ENCODE results near the gene SCTR. TPM values are rescaled to one million over a fixed set of nuclear protein-coding genes. Genes with fewer than 3 reads are reported as not detected.

SCTR gene
- total RNA-seq, 1 experiment from 2014 or later: not detected

GRCh38 chr2:119442850-119443249 is 81.4 kb downstream of the SCTR start:
- H3K27me3 Mint-ChIP-seq (ENCODE audit: low read depth): peaks cover 11% of the 10 kb centered on the region

GRCh38 chr2:119442226-119442619 is 82.1 kb downstream of the SCTR start:
- no peak overlapping the region for H3K4me3 Mint-ChIP-seq
- H3K27me3 Mint-ChIP-seq (ENCODE audit: low read depth): peaks cover 5% of the 10 kb centered on the region; the same call in 1 of the 2 replicates
- POLR2A ChIA-PET: no interaction called here
- TF ChIP-seq CREM (CRISPR knock-in tag; IDR thresholded peaks at IDR 0.05): no peak
- no peak for TF ChIP-seq SP1 (CRISPR knock-in tag; conservative IDR thresholded peaks at IDR 0.05)
- TF ChIP-seq, protein P1, sequence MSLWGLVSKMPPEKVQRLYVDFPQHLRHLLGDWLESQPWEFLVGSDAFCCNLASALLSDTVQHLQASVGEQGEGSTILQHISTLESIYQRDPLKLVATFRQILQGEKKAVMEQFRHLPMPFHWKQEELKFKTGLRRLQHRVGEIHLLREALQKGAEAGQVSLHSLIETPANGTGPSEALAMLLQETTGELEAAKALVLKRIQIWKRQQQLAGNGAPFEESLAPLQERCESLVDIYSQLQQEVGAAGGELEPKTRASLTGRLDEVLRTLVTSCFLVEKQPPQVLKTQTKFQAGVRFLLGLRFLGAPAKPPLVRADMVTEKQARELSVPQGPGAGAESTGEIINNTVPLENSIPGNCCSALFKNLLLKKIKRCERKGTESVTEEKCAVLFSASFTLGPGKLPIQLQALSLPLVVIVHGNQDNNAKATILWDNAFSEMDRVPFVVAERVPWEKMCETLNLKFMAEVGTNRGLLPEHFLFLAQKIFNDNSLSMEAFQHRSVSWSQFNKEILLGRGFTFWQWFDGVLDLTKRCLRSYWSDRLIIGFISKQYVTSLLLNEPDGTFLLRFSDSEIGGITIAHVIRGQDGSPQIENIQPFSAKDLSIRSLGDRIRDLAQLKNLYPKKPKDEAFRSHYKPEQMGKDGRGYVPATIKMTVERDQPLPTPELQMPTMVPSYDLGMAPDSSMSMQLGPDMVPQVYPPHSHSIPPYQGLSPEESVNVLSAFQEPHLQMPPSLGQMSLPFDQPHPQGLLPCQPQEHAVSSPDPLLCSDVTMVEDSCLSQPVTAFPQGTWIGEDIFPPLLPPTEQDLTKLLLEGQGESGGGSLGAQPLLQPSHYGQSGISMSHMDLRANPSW (CRISPR knock-in tag; conservative IDR thresholded peaks at IDR 0.05; ENCODE audit: low read depth): no peak
- TF ChIP-seq MYBL2 (CRISPR knock-in tag; IDR thresholded peaks at IDR 0.05): no peak
- TF ChIP-seq, protein P2, sequence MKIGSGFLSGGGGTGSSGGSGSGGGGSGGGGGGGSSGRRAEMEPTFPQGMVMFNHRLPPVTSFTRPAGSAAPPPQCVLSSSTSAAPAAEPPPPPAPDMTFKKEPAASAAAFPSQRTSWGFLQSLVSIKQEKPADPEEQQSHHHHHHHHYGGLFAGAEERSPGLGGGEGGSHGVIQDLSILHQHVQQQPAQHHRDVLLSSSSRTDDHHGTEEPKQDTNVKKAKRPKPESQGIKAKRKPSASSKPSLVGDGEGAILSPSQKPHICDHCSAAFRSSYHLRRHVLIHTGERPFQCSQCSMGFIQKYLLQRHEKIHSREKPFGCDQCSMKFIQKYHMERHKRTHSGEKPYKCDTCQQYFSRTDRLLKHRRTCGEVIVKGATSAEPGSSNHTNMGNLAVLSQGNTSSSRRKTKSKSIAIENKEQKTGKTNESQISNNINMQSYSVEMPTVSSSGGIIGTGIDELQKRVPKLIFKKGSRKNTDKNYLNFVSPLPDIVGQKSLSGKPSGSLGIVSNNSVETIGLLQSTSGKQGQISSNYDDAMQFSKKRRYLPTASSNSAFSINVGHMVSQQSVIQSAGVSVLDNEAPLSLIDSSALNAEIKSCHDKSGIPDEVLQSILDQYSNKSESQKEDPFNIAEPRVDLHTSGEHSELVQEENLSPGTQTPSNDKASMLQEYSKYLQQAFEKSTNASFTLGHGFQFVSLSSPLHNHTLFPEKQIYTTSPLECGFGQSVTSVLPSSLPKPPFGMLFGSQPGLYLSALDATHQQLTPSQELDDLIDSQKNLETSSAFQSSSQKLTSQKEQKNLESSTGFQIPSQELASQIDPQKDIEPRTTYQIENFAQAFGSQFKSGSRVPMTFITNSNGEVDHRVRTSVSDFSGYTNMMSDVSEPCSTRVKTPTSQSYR (CRISPR knock-in tag; IDR thresholded peaks at IDR 0.05): no peak
- TF ChIP-seq PRDM15 (CRISPR knock-in tag; IDR thresholded peaks at IDR 0.05): no peak
- TF ChIP-seq RELA (CRISPR knock-in tag; IDR thresholded peaks at IDR 0.05; ENCODE audit: borderline replicate concordance): no peak
- no peak for TF ChIP-seq ZNF396 (CRISPR knock-in tag; IDR thresholded peaks at IDR 0.05; ENCODE audit: borderline replicate concordance)
- TF ChIP-seq, protein P3, sequence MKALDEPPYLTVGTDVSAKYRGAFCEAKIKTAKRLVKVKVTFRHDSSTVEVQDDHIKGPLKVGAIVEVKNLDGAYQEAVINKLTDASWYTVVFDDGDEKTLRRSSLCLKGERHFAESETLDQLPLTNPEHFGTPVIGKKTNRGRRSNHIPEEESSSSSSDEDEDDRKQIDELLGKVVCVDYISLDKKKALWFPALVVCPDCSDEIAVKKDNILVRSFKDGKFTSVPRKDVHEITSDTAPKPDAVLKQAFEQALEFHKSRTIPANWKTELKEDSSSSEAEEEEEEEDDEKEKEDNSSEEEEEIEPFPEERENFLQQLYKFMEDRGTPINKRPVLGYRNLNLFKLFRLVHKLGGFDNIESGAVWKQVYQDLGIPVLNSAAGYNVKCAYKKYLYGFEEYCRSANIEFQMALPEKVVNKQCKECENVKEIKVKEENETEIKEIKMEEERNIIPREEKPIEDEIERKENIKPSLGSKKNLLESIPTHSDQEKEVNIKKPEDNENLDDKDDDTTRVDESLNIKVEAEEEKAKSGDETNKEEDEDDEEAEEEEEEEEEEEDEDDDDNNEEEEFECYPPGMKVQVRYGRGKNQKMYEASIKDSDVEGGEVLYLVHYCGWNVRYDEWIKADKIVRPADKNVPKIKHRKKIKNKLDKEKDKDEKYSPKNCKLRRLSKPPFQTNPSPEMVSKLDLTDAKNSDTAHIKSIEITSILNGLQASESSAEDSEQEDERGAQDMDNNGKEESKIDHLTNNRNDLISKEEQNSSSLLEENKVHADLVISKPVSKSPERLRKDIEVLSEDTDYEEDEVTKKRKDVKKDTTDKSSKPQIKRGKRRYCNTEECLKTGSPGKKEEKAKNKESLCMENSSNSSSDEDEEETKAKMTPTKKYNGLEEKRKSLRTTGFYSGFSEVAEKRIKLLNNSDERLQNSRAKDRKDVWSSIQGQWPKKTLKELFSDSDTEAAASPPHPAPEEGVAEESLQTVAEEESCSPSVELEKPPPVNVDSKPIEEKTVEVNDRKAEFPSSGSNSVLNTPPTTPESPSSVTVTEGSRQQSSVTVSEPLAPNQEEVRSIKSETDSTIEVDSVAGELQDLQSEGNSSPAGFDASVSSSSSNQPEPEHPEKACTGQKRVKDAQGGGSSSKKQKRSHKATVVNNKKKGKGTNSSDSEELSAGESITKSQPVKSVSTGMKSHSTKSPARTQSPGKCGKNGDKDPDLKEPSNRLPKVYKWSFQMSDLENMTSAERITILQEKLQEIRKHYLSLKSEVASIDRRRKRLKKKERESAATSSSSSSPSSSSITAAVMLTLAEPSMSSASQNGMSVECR (CRISPR knock-in tag; IDR thresholded peaks at IDR 0.05; ENCODE audit: borderline replicate concordance): no peak
- CTCF ChIA-PET: interaction anchor here (0.6 to 2.8 kb wide), 4 partner anchors 11 to 52 kb away, joined by 3 to 16 read pairs (median 4); partner anchors contain the start of gene TMEM37
- H3K36me3 Mint-ChIP-seq: 0 out of 2 replicates have a peak, but pooled peaks cover 4% of the 10 kb centered on the region
- no peak for DNase-seq (ENCODE audit: low spot score)
- no peaks in the 10 kb centered on the region for H3K9me3 Mint-ChIP-seq
- peaks cover 15% of the 10 kb centered on the region for H3K4me1 Mint-ChIP-seq
- H3K27ac Mint-ChIP-seq: peak overlapping the region; percentile 43; the same call in 1 of the 2 replicates
- no peak for ATAC-seq

More at GRCh38 chr2:119442850-119443249, 81.4 kb downstream of the SCTR start:
- Mint-ChIP-seq H3K27ac (no peak overlapping the region), H3K4me3 (no peak overlapping the region), H3K4me1 (peaks cover 15% of the 10 kb centered on the region), H3K9me3 (no peaks in the 10 kb centered on the region), H3K36me3 (0 out of 2 replicates have a peak, but pooled peaks cover 3% of the 10 kb centered on the region)
- CTCF ChIA-PET: interaction anchor here (0.6 to 2.8 kb wide), 2 partner anchors 23 to 34 kb away, joined by 3 to 16 read pairs; no protein-coding TSS in a partner anchor
- no peak for ATAC-seq
- TF ChIP-seq NFYB (CRISPR knock-in tag; conservative IDR thresholded peaks at IDR 0.05; ENCODE audit: low read depth) (no peak), JUN (CRISPR knock-in tag; IDR thresholded peaks at IDR 0.05) (no peak), CDX4 (CRISPR knock-in tag; IDR thresholded peaks at IDR 0.05; ENCODE audit: borderline replicate concordance) (no peak)
- TF ChIP-seq, protein P1 (CRISPR knock-in tag; conservative IDR thresholded peaks at IDR 0.05; ENCODE audit: low read depth): no peak
- POLR2A ChIA-PET: no interaction called here
- DNase-seq (ENCODE audit: low spot score): no peak
